Fibroblast of pulmonary artery (primary cell): ENCODE results near the gene TIPARP.

ENCODE experiments used
- DNase-seq: peaks from one replicate; pipeline ENCODE4 v3.0.0-alpha.2; 2010; ENCODE audit warnings: low read depth
- H3K4me3 ChIP-seq: replicated peaks from 2 replicates; pipeline ENCODE4 v1.5.1; 2011; ENCODE audit warnings: low read depth, mild to moderate bottlenecking, control low read depth, low read length, moderate library complexity
- TF ChIP-seq, protein P1 (sequence below): IDR thresholded peaks from 2 replicates; pipeline ENCODE4 v1.5.1; 2011; ENCODE audit warnings: mild to moderate bottlenecking, control low read depth, low read length, inconsistent platforms; ENCODE audit errors: missing control alignments

TIPARP gene

DNA sequence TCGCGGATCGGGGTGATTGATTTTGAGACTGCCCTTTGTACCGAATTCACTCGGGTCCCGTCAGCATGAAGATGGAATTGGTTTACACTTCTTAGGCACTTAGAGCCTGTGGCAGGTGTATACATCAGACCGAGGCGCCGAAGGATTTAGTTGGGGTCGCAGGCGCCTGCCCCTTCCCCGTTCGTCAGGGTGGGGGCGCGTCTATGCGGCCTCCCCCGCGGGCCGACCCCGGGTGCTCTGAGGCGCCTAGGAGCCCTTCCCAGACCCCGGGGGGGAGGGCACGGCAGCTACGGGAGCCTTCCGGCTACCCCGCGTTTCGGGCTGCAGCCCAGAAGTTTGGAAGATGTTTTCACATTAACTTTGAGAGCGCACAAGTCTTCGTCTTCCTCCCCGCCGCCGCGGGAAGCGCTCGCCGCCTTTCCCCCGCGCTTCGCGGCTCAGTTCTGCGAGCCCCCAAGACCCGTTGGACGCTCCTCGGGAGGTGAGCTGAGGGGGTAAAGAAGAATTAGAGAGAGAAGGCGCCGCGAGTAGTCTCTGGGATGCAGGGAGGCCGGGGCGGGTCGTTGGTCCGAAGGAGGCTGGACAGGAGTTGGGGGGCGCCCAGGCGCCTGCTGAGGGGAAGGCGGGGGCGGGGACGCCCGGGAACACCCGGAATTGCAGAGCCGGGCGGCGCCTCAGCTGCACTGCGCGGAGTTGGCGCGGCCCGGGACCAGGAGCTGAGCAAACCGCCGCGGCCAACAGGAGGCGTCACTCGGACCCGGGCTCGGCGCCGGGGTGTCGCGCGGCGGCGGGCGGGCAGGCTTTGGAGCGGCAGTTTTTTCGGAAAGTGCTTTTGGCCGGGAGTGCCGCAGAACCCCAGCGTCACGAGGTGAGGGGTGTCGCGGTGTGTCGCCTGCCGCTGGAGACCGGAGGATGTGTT lies 780 bp downstream of the TIPARP start:
- peak; percentile 66 for DNase-seq
- H3K4me3 ChIP-seq = peak overlapping the region; percentile 87
- TF ChIP-seq, protein P1, sequence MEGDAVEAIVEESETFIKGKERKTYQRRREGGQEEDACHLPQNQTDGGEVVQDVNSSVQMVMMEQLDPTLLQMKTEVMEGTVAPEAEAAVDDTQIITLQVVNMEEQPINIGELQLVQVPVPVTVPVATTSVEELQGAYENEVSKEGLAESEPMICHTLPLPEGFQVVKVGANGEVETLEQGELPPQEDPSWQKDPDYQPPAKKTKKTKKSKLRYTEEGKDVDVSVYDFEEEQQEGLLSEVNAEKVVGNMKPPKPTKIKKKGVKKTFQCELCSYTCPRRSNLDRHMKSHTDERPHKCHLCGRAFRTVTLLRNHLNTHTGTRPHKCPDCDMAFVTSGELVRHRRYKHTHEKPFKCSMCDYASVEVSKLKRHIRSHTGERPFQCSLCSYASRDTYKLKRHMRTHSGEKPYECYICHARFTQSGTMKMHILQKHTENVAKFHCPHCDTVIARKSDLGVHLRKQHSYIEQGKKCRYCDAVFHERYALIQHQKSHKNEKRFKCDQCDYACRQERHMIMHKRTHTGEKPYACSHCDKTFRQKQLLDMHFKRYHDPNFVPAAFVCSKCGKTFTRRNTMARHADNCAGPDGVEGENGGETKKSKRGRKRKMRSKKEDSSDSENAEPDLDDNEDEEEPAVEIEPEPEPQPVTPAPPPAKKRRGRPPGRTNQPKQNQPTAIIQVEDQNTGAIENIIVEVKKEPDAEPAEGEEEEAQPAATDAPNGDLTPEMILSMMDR = no peak

DNA sequence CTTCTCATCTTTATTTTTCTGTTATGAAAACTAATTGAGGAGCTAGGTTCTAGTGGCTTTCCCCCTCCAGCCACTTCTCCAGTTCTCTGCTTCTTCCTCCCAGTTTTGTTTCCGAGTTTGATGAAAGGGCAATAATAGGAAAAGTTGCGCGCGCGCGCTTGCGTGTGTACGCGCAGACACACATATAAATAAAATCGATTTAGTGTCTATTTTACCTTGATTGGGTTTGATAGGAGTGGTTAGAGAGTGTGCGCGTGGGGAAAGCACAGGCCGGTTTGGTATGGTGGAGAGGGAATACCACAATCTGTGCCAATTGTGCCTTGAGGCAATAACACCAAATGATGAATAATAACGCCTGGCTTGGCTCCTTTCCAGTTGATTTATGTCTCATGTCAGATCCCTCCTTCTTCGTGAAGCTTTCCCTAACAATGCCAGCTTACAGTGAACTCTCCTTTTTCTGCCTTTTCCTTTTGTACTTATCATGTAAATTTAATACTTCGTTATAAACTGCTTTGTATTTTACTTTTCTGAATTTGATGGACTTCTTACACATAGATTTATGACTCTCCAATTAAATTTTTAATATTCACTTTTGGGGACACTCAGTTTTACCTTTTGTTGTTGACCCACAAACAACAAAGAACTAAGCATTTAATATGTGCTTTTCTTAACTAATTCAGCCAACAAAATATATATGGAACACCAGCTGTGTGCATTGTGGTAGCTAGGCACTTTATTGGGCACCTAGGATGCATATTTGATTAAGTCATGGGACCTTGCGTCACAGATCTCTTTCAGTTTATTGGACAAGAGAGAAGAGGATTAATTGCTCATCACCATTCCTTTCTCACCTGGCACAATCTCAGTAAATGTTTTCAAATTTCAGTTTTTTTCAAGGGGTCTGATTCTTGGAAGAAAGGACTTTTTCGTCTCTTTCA lies 1.7 kb downstream of the TIPARP start:
- peak overlapping the region; percentile 87 for H3K4me3 ChIP-seq
- peak; percentile 93 for DNase-seq
- TF ChIP-seq, protein P1 = no peak

DNA sequence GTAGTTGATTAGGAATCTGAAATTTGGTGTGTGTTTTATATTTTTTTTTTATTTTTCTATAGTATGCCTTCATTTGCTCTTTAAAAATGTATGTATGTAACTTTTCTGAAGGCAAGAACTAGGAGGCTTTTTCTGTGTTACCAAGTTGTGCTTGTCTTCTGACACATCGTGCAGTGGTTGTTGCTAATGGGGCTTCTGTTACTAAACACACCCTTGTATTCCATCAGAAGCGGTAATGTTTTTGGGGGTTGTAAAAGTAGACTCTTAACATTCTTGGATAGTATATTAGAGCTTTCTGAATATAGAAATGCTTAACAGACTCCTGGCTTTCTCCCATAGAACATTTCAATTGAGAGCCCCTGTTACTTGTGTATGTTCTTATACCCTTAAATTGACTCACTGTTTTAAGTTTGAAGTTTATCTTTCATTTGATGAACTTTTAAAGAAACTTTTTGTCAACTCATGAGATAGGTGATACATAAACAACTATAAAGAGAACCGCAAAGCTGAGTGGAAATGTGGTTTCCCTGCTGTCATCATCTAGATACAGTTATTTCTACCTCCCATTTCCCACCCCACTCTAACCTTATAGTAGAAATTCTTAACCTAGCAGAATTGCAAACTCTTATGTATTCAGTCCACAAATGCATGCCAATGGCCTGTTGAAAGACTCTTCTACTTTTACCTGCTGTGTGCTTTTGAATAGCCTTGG lies 2.5 kb downstream of the TIPARP start:
- no peak for DNase-seq
- H3K4me3 ChIP-seq = peak overlapping the region; percentile 87
- TF ChIP-seq, protein P1 = no peak

DNA sequence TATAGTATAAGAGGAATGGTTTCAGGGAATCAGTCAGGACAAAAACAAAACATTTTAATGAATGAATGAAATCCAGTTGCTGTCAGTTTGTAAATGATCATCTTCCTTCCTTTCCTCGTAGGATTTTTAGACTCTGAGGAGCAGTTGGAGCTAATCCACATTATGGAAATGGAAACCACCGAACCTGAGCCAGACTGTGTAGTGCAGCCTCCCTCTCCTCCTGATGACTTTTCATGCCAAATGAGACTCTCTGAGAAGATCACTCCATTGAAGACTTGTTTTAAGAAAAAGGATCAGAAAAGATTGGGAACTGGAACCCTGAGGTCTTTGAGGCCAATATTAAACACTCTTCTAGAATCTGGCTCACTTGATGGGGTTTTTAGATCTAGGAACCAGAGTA lies 3.1 kb downstream of the TIPARP start:
- TF ChIP-seq, protein P1 = no peak
- DNase-seq = no peak
- H3K4me3 ChIP-seq = peak overlapping the region; percentile 87

DNA sequence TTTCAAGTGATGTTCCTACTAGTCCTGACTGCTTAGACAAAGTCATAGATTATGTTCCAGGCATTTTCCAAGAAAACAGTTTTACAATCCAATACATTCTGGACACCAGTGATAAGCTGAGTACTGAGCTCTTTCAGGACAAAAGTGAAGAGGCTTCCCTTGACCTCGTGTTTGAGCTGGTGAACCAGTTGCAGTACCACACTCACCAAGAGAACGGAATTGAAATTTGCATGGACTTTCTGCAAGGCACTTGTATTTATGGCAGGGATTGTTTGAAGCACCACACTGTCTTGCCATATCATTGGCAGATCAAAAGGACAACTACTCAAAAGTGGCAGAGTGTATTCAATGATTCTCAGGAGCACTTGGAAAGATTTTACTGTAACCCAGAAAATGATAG lies 3.8 kb downstream of the TIPARP start:
- DNase-seq = no peak
- peak overlapping the region; percentile 11 for H3K4me3 ChIP-seq
- TF ChIP-seq, protein P1 = no peak

DNA sequence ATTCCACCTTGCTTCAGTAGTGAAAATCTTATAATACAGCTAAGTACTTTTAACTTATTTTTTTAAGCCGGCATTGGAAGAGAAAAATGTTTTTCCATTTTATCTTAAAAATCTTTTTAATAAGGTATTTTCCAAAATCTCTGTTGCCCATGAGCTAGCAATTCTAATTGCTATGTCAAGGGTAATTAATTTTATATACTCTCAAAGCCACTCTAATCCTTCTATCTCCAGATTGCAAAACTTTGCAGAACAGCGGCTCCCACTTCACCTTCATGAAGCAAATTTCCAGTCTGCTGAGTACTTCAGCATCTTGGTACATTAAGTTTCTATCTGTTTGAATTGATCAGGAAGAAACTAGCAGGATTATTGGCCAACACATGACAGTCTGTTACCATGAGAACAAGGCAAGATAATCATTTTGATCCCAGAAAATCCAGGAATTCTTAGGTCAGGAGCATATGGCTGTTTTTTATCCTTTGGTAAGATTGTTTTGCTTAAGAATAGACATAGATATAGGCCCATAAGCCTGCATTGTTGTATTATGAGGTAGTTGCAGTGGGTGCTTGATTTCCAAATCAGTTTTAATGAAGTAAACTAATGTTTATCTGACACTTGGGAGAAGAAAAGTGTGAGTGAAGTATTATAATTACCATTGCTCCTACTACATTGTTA lies 6.0 kb downstream of the TIPARP start:
- TF ChIP-seq, protein P1 = no peak
- H3K4me3 ChIP-seq = no peak overlapping the region

More for the DNA sequence above, 6.0 kb downstream of the TIPARP start:
- no peak for DNase-seq
